ENCODE data around the gene TTC23.

- no peak for TF ChIP-seq CTCF (IDR thresholded peaks at IDR 0.05)
- TF ChIP-seq EZH2phosphoT487 (IDR thresholded peaks at IDR 0.05) = no peak
- TF ChIP-seq EZH2 (IDR thresholded peaks at IDR 0.05) = no peak
Observed at GRCh38 chr15:99137877-99138276, 111.5 kb downstream of the TTC23 start.

Measured in neural progenitor cell (in vitro differentiated cells).